SK-N-SH (cell line): Measurements from ENCODE around the gene GABRD. TPM values are rescaled to one million over a fixed set of nuclear protein-coding genes. Genes with fewer than 3 reads are reported as not detected.
A peak's percentile ranks its signal among the peaks of the same experiment; 100 is the strongest.

Experiments used
- CTCF ChIA-PET: fragments of 300-600, 350-600 bp; formaldehyde crosslinking; extraction: SDS; loops from one replicate; lab custom pipeline; 2021; lab: Yijun Ruan, JAX
- POLR2A ChIA-PET: fragments of 350-600 bp; sonication (Branson Sonifier 250); formaldehyde crosslinking; extraction: SDS; loops from one replicate; lab custom pipeline; 2020; ENCODE audit warnings: antibody characterized with exemption, inconsistent platforms; lab: Yijun Ruan, JAX
- DNase-seq: peaks from one replicate; pipeline ENCODE4 v3.0.0; 2012
- H2AFZ ChIP-seq: fragments of 200-600 bp; sonication (generic); 2 replicates; pipeline ENCODE4 v1.8.1; 2016; ENCODE audit warnings: antibody characterized with exemption, mild to moderate bottlenecking, low read depth
- H3F3A ChIP-seq: fragments of 200-600 bp; sonication (generic); replicated peaks from 2 replicates; pipeline ENCODE3; 2016; ENCODE audit warnings: antibody characterized with exemption, mild to moderate bottlenecking; ENCODE audit not compliant: insufficient read depth
- H3K27ac ChIP-seq, 2 experiments: fragments of 200-500 bp in 1 of 2; fragments of 200-600 bp in 1 of 2; sonication (Bioruptor generic) in 1 of 2; sonication (generic), shearing (Covaris generic) in 1 of 2; 2 replicates each; pipeline versions ENCODE4 v1.5.1 to v1.6.1; 2014 to 2016; ENCODE audit warnings: low read depth in 2 of 2, inconsistent platforms in 1 of 2, low read length in 1 of 2, mild to moderate bottlenecking in 1 of 2, mixed read lengths in 1 of 2
- H3K27me3 ChIP-seq: fragments of 200-600 bp; sonication (generic), shearing (Covaris generic); 2 replicates; pipeline ENCODE4 v1.6.1; 2016; ENCODE audit warnings: mixed run types; ENCODE audit not compliant: insufficient read depth
- H3K36me3 ChIP-seq, 2 experiments: fragments of 200-500 bp in 1 of 2; fragments of 200-600 bp in 1 of 2; sonication (Bioruptor generic) in 1 of 2; sonication (generic) in 1 of 2; replicated peaks in 1 of 2; 2 replicates each; pipeline versions ENCODE3 to v1.5.1; 2014 to 2016; ENCODE audit warnings: low read length in 1 of 2, mild to moderate bottlenecking in 1 of 2; ENCODE audit not compliant: insufficient read depth in 2 of 2, control insufficient read depth in 1 of 2
- H3K4me1 ChIP-seq, 2 experiments: fragments of 200-500 bp in 1 of 2; fragments of 200-600 bp in 1 of 2; sonication (Bioruptor generic) in 1 of 2; sonication (generic), shearing (Covaris generic) in 1 of 2; 2 replicates each; pipeline versions ENCODE4 v1.5.1 to v1.6.1; 2014 to 2016; ENCODE audit warnings: low read depth in 1 of 2, low read length in 1 of 2, mixed run types in 1 of 2; ENCODE audit not compliant: insufficient read depth in 2 of 2, control insufficient read depth in 1 of 2
- H3K4me2 ChIP-seq: fragments of 200-600 bp; sonication (generic), shearing (Covaris generic); 2 replicates; pipeline ENCODE4 v1.6.1; 2017; ENCODE audit warnings: mixed run types
- H3K4me3 ChIP-seq, 2 experiments: fragments of 200-500 bp in 1 of 2; fragments of 200-600 bp in 1 of 2; sonication (Bioruptor generic) in 1 of 2; sonication (generic), shearing (Covaris generic) in 1 of 2; 2 replicates each; pipeline versions ENCODE4 v1.5.1 to v1.8.1; 2014 to 2016; ENCODE audit warnings: low read depth in 2 of 2, inconsistent platforms in 1 of 2, low read length in 1 of 2, mild to moderate bottlenecking in 1 of 2, mixed read lengths in 1 of 2, moderate library complexity in 1 of 2
- H3K79me2 ChIP-seq: fragments of 200-600 bp; sonication (generic); 2 replicates; pipeline ENCODE4 v1.8.1; 2017; ENCODE audit warnings: mild to moderate bottlenecking; ENCODE audit not compliant: insufficient read depth
- H3K9ac ChIP-seq: fragments of 200-600 bp; sonication (generic); 2 replicates; pipeline ENCODE4 v1.6.1; 2017; ENCODE audit warnings: mixed run types
- H3K9me2 ChIP-seq: fragments of 200-600 bp; sonication (generic); 2 replicates; pipeline ENCODE4 v1.6.1; 2017; ENCODE audit warnings: mixed run types
- H3K9me3 ChIP-seq: fragments of 200-600 bp; sonication (generic); 2 replicates; pipeline ENCODE4 v1.6.1; 2017; ENCODE audit warnings: mixed run types, mild to moderate bottlenecking, moderate library complexity
- H4K20me1 ChIP-seq: fragments of 200-600 bp; sonication (generic); 2 replicates; pipeline ENCODE4 v1.6.1; 2017; ENCODE audit warnings: mild to moderate bottlenecking, mixed run types; ENCODE audit not compliant: insufficient read depth
- CHD2 ChIP-seq: fragments of 150-350 bp; IDR thresholded peaks from 2 replicates; pipeline ENCODE4 v1.6.1; 2018; ENCODE audit warnings: low read length; ENCODE audit not compliant: partially characterized antibody
- EP300 ChIP-seq, 2 experiments: IDR thresholded peaks; 2 replicates each; pipeline versions ENCODE4 v1.4.0 to v1.6.1; 2012; ENCODE audit warnings: borderline replicate concordance in 1 of 2, low read depth in 1 of 2, low read length in 1 of 2
- JUND ChIP-seq: IDR thresholded peaks from 2 replicates; pipeline ENCODE4 v1.4.0; 2012
- REST ChIP-seq: IDR thresholded peaks from 2 replicates; pipeline ENCODE4 v1.6.1; 2012; ENCODE audit warnings: mild to moderate bottlenecking, low read depth, low read length, moderate library complexity
- TAF1 ChIP-seq: IDR thresholded peaks from 2 replicates; pipeline ENCODE4 v1.6.1; 2012; ENCODE audit warnings: low read depth, mild to moderate bottlenecking, low read length, moderate library complexity, borderline replicate concordance
- ZBTB33 ChIP-seq: IDR thresholded peaks from 2 replicates; pipeline ENCODE4 v1.4.0; 2012; ENCODE audit warnings: low read depth, borderline replicate concordance
- WGBS: methylation state at CpG from one replicate; pipeline ENCODE4 v1.1.6; 2017; ENCODE audit warnings: low lambda C conversion rate; 5-methylcytosine and 5-hydroxymethylcytosine counted together
- polyA plus RNA-seq, 3 experiments: library from polyadenylated mRNA; depleted of rRNA; stranded (reverse); fragments of >200 nt; gene quantifications; 2 replicates each; pipeline ENCODE4 v1.2.3, GENCODE V29; 2012
- TF ChIP-seq, protein P1 (sequence below): fragments of 150-350 bp; IDR thresholded peaks from 2 replicates; pipeline ENCODE4 v1.6.1; 2017; ENCODE audit warnings: antibody characterized with exemption, low read length, low read depth, borderline replicate concordance

GABRD gene
- polyA plus RNA-seq, 1 of the 3 experiments (the other 2 are of a cell fraction): 0.07 TPM

- Histone ChIP-seq H3K79me2 (no peaks in the 10 kb centered on the region), H3K9ac (no peak overlapping the region), H3K27ac (peak overlapping the region in 1 of 2 experiments; percentile 43; a peak in 1 of 4 replicates), H4K20me1 (no peaks in the 10 kb centered on the region), H3K4me2 (no peak overlapping the region), H3K9me3 (no peaks in the 10 kb centered on the region), H3F3A (no peaks in the 10 kb centered on the region)
- POLR2A ChIA-PET: interaction anchor here (0.8 to 1.4 kb wide), 4 partner anchors 9 to 14 kb away, joined by 3 to 6 read pairs (median 4); partner anchors contain the start of gene GABRD
- WGBS: 42% methylated on average over 8 of the region's 33 CpGs
- peak; percentile 89 for DNase-seq
- no peak for TF ChIP-seq CHD2
- no peak for TF ChIP-seq JUND
- no peak for TF ChIP-seq ZBTB33
- peak in 1 of 2 experiments; percentile 55; a peak in 1 of 4 replicates for TF ChIP-seq EP300 (IDR thresholded peaks at IDR 0.05; ENCODE audit: borderline replicate concordance in 1 of 2, low read depth in 1 of 2, low read length in 1 of 2)
- TF ChIP-seq, protein P1, sequence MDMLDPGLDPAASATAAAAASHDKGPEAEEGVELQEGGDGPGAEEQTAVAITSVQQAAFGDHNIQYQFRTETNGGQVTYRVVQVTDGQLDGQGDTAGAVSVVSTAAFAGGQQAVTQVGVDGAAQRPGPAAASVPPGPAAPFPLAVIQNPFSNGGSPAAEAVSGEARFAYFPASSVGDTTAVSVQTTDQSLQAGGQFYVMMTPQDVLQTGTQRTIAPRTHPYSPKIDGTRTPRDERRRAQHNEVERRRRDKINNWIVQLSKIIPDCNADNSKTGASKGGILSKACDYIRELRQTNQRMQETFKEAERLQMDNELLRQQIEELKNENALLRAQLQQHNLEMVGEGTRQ: no peak
- TF ChIP-seq REST: no peak
- TF ChIP-seq TAF1: no peak
- TF ChIP-seq, all 33 proteins: peak for 1
- Histone ChIP-seq H3K4me1 (peaks cover 0 to 21% of the 10 kb centered on the region in 2 experiments; a peak in 1 of 4 replicates), H3K4me3 (no peak overlapping the region), H3K9me2 (no peaks in the 10 kb centered on the region), H3K27me3 (no peaks in the 10 kb centered on the region), H2AFZ (no peak overlapping the region), H3K36me3 (no peaks in the 10 kb centered on the region)
- CTCF ChIA-PET: interaction anchor here (0.7 to 10.7 kb wide), 11 partner anchors 9 to 475 kb away, joined by 3 to 138 read pairs (median 4); partner anchors contain the start of gene GABRD
Measured at GRCh38 chr1:2031546-2032540, 12.7 kb downstream of the GABRD start.
